K562 (cell line): ENCODE data around the gene ENTR1. TPM values are rescaled to one million over a fixed set of nuclear protein-coding genes. Genes with fewer than 3 reads are reported as not detected.

Experiments
- ATAC-seq: fragments of 200-7000 bp; cut with Tn5 transposase; 3 replicates; pipeline ENCODE4 v1.9.1; 2020; ENCODE audit warnings: moderate library complexity
- BruUV-seq: library from RNA; stranded (reverse); fragments of 400-500 nt; replicated peaks from 2 replicates; lab custom pipeline; 2021; lab: Mats Ljungman, UMichigan
- CTCF ChIA-PET: fragments of 300-600 bp; formaldehyde crosslinking; extraction: SDS; loops from one replicate; lab custom pipeline; 2021; ENCODE audit warnings: low intra/inter-chr PET ratio; lab: Yijun Ruan, JAX
- POLR2A ChIA-PET: fragments of 300-600, 350-650 bp; sonication (Branson Sonifier 250); formaldehyde crosslinking; extraction: SDS; loops from one replicate; lab custom pipeline; 2021; ENCODE audit warnings: antibody characterized with exemption, inconsistent platforms; lab: Yijun Ruan, JAX
- DNase-seq, 4 experiments: peaks; one replicate each; pipeline versions ENCODE4 v3.0.0 to v3.0.0-alpha.2; 2011 to 2018; ENCODE audit warnings: low spot score in 3 of 4, mixed read lengths in 3 of 4; ENCODE audit errors: extremely low read depth in 1 of 4
- FAIRE-seq: peaks from 2 replicates; lab custom pipeline; 2011; peaks lifted over from hg19 to GRCh38; lab: Jason Lieb, UNC
- H2AFZ ChIP-seq: 2 replicates; pipeline ENCODE4 v1.6.0; 2011; ENCODE audit warnings: low read depth, low read length, control low read depth, inconsistent platforms
- H3K27ac ChIP-seq: fragments of 200-600 bp; 3 replicates; pipeline ENCODE4 v1.8.0; 2011; ENCODE audit warnings: low read depth, mild to moderate bottlenecking, control low read depth, inconsistent platforms, low read length, moderate library complexity, mixed read lengths; ENCODE audit errors: extremely low read depth
- H3K27me3 ChIP-seq, 2 experiments: fragments of 300-600 bp in 1 of 2; 2 replicates in 1 of 2; 3 replicates in 1 of 2; pipeline versions ENCODE4 v1.6.0 to v1.8.0; 2011; ENCODE audit warnings: inconsistent platforms in 2 of 2, low read length in 2 of 2, mild to moderate bottlenecking in 1 of 2, mixed read lengths in 1 of 2, moderate library complexity in 1 of 2; ENCODE audit not compliant: control insufficient read depth in 2 of 2, insufficient read depth in 2 of 2
- H3K36me3 ChIP-seq: fragments of 300-600 bp; 3 replicates; pipeline ENCODE4 v1.8.0; 2011; ENCODE audit warnings: mild to moderate bottlenecking, low read length, inconsistent platforms; ENCODE audit not compliant: control insufficient read depth, insufficient read depth
- H3K4me1 ChIP-seq, 2 experiments: fragments of 200-600 bp in 1 of 2; replicated peaks in 1 of 2; 2 replicates in 1 of 2; 3 replicates in 1 of 2; pipeline versions ENCODE4 v1.5.1 to v1.8.0; 2011; ENCODE audit warnings: inconsistent platforms in 2 of 2, low read length in 2 of 2, mild to moderate bottlenecking in 1 of 2, mixed read lengths in 1 of 2, moderate library complexity in 1 of 2; ENCODE audit not compliant: control insufficient read depth in 2 of 2, insufficient read depth in 2 of 2
- H3K4me2 ChIP-seq: 2 replicates; pipeline ENCODE4 v1.6.1; 2011; ENCODE audit warnings: low read length, control low read depth, inconsistent platforms, mixed read lengths; ENCODE audit not compliant: insufficient read depth
- H3K4me3 ChIP-seq: fragments of 200-600 bp; sonication (generic), shearing (Covaris generic); 2 replicates; pipeline ENCODE4 v1.5.1; 2016; ENCODE audit warnings: control low read depth, inconsistent platforms
- H3K79me2 ChIP-seq: fragments of 200-600 bp; 3 replicates; pipeline ENCODE4 v1.8.0; 2011; ENCODE audit warnings: low read length, inconsistent platforms; ENCODE audit not compliant: control insufficient read depth, insufficient read depth
- H3K9ac ChIP-seq, 2 experiments: 2 replicates each; pipeline versions ENCODE4 v1.6.0 to v1.6.1; 2011; ENCODE audit warnings: low read depth in 2 of 2, low read length in 2 of 2, control low read depth in 1 of 2, inconsistent platforms in 1 of 2, mild to moderate bottlenecking in 1 of 2, mixed read lengths in 1 of 2; ENCODE audit not compliant: insufficient read depth in 1 of 2
- H3K9me1 ChIP-seq: one replicate; pipeline ENCODE4 v1.6.0; 2011; ENCODE audit warnings: inconsistent platforms, mild to moderate bottlenecking, low read length, moderate library complexity; ENCODE audit not compliant: control insufficient read depth, insufficient read depth
- H3K9me3 ChIP-seq: replicated peaks from 2 replicates; pipeline ENCODE4 v1.5.1; 2011; ENCODE audit warnings: low read depth, low read length, inconsistent platforms; ENCODE audit not compliant: control insufficient read depth, insufficient read depth
- H4K20me1 ChIP-seq: replicated peaks from 2 replicates; pipeline ENCODE4 v1.6.1; 2011; ENCODE audit warnings: low read length, inconsistent platforms, mixed read lengths; ENCODE audit not compliant: control insufficient read depth, insufficient read depth
- MCM2 ChIP-seq: fragments of 450-650 bp; IDR thresholded peaks from 2 replicates; pipeline ENCODE4 v1.6.1; 2017; ENCODE audit warnings: low read depth, mild to moderate bottlenecking
- PTTG1 ChIP-seq: fragments of 450-650 bp; IDR thresholded peaks from 2 replicates; pipeline ENCODE4 v1.6.1; 2016; ENCODE audit warnings: low read depth, mild to moderate bottlenecking, missing genetic modification characterization, missing compliant biosample characterization
- RBM39 ChIP-seq: fragments of 200-400 bp; formaldehyde crosslinking; optimal IDR thresholded peaks from 2 replicates; pipeline ENCODE3; 2018; ENCODE audit warnings: low read depth, low read length
- TAF1 ChIP-seq: IDR thresholded peaks from 2 replicates; pipeline ENCODE4 v1.6.1; 2011; ENCODE audit warnings: mild to moderate bottlenecking, low read length, moderate library complexity; ENCODE audit not compliant: insufficient read depth, control insufficient read depth, severe bottlenecking; ENCODE audit errors: extremely low read depth
- WHSC1 ChIP-seq: IDR thresholded peaks from one replicate; pipeline ENCODE4 v1.6.1; 2012; ENCODE audit warnings: low read length, control low read depth, inconsistent platforms
- ZNF140 ChIP-seq: fragments of 250-450 bp; sonication (Bioruptor Pico); IDR thresholded peaks from 2 replicates; pipeline ENCODE4 v1.8.0; 2021; ENCODE audit warnings: moderate library complexity, mild to moderate bottlenecking, inconsistent platforms
- WGBS: fragments of 100-300 bp; shearing (Covaris generic); methylation state at CpG from one replicate; pipeline ENCODE4 v1.1.6; 2016; ENCODE audit warnings: low coverage, mixed read lengths; ENCODE audit not compliant: insufficient coverage; ENCODE audit errors: missing lambda C conversion rate; 5-methylcytosine and 5-hydroxymethylcytosine counted together
- in situ Hi-C: fragments of 300-500 bp; cut with MboI; formaldehyde crosslinking; loops from 4 replicates; pipeline ENCODE4 v1.15.0; 2018; ENCODE audit warnings: inconsistent platforms, mixed read lengths
- intact Hi-C: fragments of 100-400 bp; cut with micrococcal nuclease; formaldehyde crosslinking; loops from 2 replicates; pipeline ENCODE4 v1.14.2; 2022
- polyA plus RNA-seq, 8 experiments: library from polyadenylated mRNA; depleted of rRNA in 4 of 8; stranded (reverse) in 5 of 8; unstranded in 3 of 8; fragments of >200 nt; fragmentation: Nextera tagmentation in 2 of 8; fragmentation: Illumina TruSeq in 1 of 8; extraction: Ambion mirVana in 2 of 8; extraction: Trizol in 1 of 8; gene quantifications; 2 replicates each; pipeline versions ENCODE4 v1.2.1 to v1.2.3, GENCODE V29; 2011 to 2014; ENCODE audit warnings: inconsistent platforms in 1 of 8, missing spikeins in 1 of 8
- total RNA-seq, 7 experiments: library from RNA; depleted of rRNA in 6 of 7; stranded (reverse); fragments of >200 nt in 6 of 7; fragmentation: Illumina TruSeq in 2 of 7; extraction: Trizol in 2 of 7; gene quantifications; 2 replicates each; pipeline versions ENCODE4 v1.2.1 to v1.2.3, GENCODE V29; 2011 to 2021; ENCODE audit warnings: low replicate concordance in 1 of 7
- TF ChIP-seq, protein P1 (sequence below), 2 experiments: fragments of 450-650 bp; formaldehyde crosslinking in 1 of 2; IDR thresholded peaks; 2 replicates each; pipeline versions ENCODE4 v1.4.0 to v1.6.1; 2014 to 2020; ENCODE audit warnings: mild to moderate bottlenecking in 2 of 2, borderline replicate concordance in 1 of 2, low read depth in 1 of 2
- TF ChIP-seq, protein P2 (sequence below): IDR thresholded peaks from 3 replicates; pipeline ENCODE4 v1.6.1; 2011; ENCODE audit warnings: borderline replicate concordance, mild to moderate bottlenecking, moderate library complexity; ENCODE audit not compliant: insufficient read length; ENCODE audit errors: extremely low read depth

Gene ENTR1
- total and polyA plus RNA-seq, 9 of the 15 experiments (the other 6 are each of a cell fraction or from before 2014, with no cell fraction given) = 6.7 to 106 (median 72.6) TPM

DNA sequence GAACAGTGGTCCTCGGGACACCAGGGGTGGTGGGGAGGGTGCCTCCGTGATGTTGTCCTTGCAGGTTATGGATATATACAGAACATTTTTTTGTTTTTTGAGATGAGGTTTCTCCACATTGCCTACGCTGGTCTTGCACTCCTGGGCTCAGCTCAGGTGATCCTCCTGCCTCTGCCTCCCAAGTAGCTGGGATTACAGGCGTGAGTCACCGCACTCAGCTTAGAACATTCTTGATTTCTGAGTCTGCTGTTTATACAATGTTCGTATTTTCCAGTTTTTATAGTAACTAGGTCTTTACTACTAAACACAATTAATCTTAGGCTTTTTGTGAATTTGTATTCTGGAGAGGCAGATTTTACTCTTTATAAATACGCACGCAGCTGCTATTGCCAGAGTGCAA is 6.0 kb upstream of the ENTR1 start:
- no TSS peak for BruUV-seq
- Histone ChIP-seq H3K4me2 (no peak overlapping the region), H3K9me1 (no peaks in the 10 kb centered on the region), H3K36me3 (peaks cover 96% of the 10 kb centered on the region), H3K79me2 (peaks cover 32% of the 10 kb centered on the region), H3K4me3 (no peak overlapping the region), H3K27ac (no peak overlapping the region), H2AFZ (no peak overlapping the region), H3K4me1 (peaks cover 6 to 8% of the 10 kb centered on the region in 2 experiments; a peak in 4 of 5 replicates), H3K9ac (no peak overlapping the region; a peak in 1 of 4 replicates), H4K20me1 (no peaks in the 10 kb centered on the region; the same call in none of the 2 replicates), H3K27me3 (no peaks in the 10 kb centered on the region), H3K9me3 (no peaks in the 10 kb centered on the region; the same call in 1 of the 2 replicates)
- no peak for FAIRE-seq
- CTCF ChIA-PET = no interaction called here
- TF ChIP-seq MCM2 (no peak), WHSC1 (no peak), ZNF140 (CRISPR knock-in tag) (no peak), TAF1 (no peak), PTTG1 (tag) (no peak), RBM39 (no peak)
- TF ChIP-seq, protein P1, sequence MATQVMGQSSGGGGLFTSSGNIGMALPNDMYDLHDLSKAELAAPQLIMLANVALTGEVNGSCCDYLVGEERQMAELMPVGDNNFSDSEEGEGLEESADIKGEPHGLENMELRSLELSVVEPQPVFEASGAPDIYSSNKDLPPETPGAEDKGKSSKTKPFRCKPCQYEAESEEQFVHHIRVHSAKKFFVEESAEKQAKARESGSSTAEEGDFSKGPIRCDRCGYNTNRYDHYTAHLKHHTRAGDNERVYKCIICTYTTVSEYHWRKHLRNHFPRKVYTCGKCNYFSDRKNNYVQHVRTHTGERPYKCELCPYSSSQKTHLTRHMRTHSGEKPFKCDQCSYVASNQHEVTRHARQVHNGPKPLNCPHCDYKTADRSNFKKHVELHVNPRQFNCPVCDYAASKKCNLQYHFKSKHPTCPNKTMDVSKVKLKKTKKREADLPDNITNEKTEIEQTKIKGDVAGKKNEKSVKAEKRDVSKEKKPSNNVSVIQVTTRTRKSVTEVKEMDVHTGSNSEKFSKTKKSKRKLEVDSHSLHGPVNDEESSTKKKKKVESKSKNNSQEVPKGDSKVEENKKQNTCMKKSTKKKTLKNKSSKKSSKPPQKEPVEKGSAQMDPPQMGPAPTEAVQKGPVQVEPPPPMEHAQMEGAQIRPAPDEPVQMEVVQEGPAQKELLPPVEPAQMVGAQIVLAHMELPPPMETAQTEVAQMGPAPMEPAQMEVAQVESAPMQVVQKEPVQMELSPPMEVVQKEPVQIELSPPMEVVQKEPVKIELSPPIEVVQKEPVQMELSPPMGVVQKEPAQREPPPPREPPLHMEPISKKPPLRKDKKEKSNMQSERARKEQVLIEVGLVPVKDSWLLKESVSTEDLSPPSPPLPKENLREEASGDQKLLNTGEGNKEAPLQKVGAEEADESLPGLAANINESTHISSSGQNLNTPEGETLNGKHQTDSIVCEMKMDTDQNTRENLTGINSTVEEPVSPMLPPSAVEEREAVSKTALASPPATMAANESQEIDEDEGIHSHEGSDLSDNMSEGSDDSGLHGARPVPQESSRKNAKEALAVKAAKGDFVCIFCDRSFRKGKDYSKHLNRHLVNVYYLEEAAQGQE (IDR thresholded peaks at IDR 0.05; ENCODE audit: borderline replicate concordance) = no peak
- TF ChIP-seq, protein P1 (CRISPR knock-in tag; IDR thresholded peaks at IDR 0.05; ENCODE audit: low read depth) = no peak
- TF ChIP-seq, protein P2, sequence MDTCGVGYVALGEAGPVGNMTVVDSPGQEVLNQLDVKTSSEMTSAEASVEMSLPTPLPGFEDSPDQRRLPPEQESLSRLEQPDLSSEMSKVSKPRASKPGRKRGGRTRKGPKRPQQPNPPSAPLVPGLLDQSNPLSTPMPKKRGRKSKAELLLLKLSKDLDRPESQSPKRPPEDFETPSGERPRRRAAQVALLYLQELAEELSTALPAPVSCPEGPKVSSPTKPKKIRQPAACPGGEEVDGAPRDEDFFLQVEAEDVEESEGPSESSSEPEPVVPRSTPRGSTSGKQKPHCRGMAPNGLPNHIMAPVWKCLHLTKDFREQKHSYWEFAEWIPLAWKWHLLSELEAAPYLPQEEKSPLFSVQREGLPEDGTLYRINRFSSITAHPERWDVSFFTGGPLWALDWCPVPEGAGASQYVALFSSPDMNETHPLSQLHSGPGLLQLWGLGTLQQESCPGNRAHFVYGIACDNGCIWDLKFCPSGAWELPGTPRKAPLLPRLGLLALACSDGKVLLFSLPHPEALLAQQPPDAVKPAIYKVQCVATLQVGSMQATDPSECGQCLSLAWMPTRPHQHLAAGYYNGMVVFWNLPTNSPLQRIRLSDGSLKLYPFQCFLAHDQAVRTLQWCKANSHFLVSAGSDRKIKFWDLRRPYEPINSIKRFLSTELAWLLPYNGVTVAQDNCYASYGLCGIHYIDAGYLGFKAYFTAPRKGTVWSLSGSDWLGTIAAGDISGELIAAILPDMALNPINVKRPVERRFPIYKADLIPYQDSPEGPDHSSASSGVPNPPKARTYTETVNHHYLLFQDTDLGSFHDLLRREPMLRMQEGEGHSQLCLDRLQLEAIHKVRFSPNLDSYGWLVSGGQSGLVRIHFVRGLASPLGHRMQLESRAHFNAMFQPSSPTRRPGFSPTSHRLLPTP = no peak
- ATAC-seq = no peak
- intact Hi-C loops (no loop called here), in situ Hi-C loops (no loop called here)
- POLR2A ChIA-PET = interaction anchor here (1.5 kb wide), 1 partner anchor 14 kb away, joined by 3 read pairs; no protein-coding TSS in a partner anchor
- WGBS = 96% methylated on average over 8 of the region's 8 CpGs
- no peak for DNase-seq
